GM18867 (cell line): Measurements from ENCODE around the gene PPP1R9A.

Experiments
- ATAC-seq: cut with Tn5 transposase; IDR thresholded peaks from one replicate; pipeline ENCODE4 v1.9.1; 2021; ENCODE audit warnings: mild to moderate bottlenecking, moderate library complexity; ENCODE audit not compliant: unreplicated experiment

Gene PPP1R9A

DNA sequence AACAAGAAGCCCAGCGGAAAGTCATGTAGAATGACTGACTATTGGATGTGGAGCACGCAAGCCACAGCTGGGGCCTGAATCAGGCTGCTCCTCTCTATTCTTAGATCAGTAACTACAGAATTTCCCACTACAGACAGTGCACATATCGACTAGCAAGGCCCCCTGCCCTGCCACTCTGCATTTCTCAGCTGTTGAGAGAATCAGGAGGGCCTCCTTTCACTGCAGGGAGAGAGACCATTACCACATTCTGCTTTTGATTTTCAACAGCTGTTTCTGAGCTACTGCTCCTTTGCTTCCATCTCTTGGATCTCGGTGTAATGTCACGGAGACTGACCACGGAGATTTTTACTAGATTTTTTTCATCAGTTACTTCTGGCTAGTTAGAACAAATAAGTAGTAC lies 343.2 kb downstream of the PPP1R9A start:
- no peak for ATAC-seq

DNA sequence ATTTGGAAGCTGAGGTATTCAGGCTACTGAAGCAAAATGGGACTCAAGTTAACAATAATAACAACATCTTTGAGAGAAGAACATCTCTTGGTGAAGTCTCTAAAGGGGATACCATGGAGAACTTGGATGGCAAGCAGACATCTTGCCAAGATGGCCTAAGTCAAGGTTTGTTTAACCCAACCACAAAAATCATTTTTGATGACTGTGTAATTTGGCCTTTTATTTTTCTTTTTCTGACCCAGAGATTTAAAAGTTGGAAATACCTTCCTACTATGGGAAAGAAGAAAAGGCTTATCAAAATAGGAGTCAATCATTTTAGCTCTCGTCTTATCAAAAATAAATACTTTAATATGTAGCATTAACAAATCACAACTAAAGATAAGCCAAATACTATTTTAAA lies 344.6 kb downstream of the PPP1R9A start:
- ATAC-seq: no peak

DNA sequence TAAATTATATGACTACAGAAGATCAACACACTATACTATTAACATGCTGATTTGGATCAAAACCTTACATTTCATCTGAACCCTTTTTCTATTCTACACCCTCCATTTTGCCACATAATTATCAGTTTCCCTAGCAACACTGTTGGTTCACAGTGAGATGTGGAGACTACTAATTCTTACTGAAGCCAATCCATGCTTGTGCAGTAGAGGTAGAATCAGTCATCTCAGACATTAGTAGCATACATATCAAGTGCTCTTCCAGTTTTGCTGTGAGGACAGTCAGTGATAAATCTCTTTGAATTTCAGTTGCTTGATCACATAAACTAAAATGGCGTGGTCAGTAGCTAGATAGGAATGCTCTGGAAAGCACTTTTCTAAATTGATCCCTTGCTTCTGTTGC lies 346.6 kb downstream of the PPP1R9A start:
- ATAC-seq: no peak

DNA sequence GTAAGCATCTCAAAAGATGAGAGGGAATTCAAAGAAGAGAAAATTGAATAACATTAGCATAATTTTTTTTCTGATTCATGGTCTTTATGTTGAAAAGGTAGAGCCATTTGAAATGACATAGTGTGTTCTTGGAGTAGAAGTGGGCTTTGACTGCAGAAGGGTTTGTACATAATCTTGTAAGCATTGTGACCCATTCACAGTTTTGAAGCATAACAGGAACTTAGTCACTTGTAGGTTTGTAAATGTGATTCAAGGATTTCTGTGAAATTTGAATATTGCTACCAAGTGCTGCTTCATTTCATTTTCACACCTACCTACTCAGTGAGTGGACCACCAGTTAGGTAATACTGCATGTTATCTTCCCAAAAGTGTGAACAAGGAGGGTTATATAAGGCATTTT lies 348.3 kb downstream of the PPP1R9A start:
- ATAC-seq: no peak

DNA sequence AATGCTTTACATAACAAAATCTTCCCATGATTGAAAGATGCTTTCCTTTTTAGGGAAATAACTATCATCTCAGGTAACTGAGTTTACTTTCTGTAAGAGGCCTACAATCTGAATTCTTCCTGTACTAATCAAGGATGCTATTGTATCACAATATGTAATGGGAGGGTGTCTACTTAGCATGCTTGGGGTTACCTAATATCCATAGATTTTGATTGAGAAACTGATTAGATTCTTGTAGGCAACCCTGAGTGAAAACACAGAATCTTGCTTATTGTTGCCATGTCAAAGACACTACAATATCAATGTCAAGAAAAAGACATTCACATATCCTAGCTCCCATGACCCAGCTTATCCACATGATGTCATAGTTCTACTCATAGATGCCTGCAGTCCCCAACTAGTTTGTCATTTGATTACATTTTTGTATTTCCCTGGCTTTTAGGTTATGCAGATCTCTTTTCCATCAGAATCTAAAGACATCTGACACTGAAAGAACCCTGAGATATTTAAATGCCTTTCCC lies 354.6 kb downstream of the PPP1R9A start:
- ATAC-seq: no peak

DNA sequence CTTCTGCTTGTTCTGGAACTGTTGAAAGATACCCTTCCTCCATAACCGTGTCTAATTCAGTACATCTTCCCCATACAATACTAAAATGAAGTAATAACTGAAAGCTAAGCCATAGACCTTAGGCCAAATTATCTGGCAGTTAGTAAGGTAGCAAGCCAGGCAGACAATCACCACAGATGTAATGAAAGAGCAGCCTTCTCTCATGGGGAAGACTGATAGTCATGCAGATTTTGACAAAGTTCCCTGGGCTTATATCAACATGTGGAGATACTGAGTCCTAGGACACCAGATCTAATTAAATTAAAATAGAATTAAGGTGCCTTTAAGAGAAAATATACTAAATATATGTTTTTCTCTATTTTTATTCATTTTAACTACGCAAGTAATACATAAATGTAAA lies 355.5 kb downstream of the PPP1R9A start:
- no peak for ATAC-seq

DNA sequence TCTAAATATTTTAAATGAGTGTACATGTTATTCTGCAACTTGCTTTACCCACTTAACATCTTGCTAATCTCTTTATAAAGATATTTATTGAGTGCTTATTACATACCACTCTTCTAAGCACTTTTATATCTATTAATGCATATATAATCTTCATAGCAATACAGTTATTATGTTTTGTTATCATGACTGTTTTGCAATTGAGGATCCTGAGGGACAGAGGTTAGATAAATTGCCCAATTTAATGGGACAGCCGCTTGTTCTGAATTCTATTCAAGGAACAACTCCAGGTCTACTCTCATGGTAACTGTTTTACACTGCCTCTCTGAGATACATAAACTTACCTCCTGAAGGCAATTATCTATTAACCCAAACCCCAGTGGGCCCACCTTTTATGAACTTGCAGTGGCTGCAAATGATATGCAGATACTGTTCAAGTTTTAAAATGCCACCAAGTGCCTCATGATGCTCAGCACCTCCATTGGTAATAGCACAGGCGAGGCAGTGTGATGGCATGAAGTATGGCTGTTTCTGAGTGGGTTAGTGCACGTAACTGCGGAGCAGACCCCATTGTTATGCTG lies 356.5 kb downstream of the PPP1R9A start:
- no peak for ATAC-seq

- no peak for ATAC-seq
These were observed 357.0 kb downstream of the PPP1R9A start for GRCh38 chr7:95264363-95264891.

DNA sequence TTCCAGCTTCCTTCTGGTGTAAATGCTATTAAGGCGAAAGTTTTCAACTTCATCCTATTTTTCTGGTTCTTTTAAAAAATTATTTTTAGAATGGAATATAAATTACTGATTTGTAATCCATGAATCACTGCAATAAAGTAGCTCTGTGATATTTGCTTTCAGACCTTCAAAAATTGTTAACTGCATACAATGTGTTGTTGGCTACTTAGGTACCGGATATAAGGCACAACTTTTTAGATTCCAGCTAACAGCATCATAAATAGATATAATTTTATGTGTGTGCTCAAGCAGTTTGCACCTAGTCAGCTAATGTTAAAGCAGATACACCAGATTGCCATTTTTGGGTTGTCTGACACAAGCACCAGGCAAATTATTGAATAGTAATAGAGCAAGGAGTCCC lies 358.2 kb downstream of the PPP1R9A start:
- ATAC-seq: no peak

DNA sequence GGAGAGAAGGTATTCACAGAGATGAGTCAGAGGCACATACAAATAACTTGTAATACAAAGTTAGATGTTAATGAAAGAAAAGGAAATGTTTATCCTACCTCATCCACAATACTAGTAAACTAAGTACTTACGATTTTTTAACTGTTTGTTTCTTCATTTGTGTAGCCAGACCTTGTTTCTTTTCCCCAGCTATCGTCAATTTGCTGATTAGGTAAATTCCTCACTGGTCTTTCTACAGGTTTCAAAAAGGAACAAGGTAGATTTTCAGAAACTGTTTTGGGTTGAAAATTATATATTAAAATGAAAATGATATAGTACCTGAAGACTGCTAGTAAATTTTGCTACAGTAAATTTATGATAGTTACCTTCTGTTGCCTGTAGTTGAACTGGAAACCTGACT lies 360.4 kb downstream of the PPP1R9A start:
- ATAC-seq: no peak

GRCh38 chr7:95269640-95270039 lies 362.2 kb downstream of the PPP1R9A start:
- no peak for ATAC-seq

DNA sequence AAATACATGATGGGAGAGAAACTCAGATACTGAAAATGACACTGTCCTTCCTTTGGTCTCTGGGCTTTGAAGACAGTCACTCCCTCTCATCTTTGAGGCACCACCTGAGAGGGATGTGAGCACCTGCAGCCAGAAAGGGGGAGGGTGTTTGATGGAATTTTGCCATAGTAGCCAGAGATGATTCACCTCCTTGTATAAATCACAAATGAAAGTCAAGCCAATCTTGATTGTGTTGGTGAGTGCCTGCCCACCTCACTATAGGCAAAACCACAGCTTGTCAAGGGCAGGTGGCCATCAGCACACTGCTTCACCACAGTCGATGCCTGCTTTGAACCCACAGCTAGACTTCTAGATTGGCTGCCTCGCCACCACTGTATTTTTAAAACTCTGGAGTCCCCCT lies 368.7 kb downstream of the PPP1R9A start:
- no peak for ATAC-seq

GRCh38 chr7:95279417-95279816 lies 372.0 kb downstream of the PPP1R9A start:
- ATAC-seq: no peak

GRCh38 chr7:95286096-95286495 lies 378.7 kb downstream of the PPP1R9A start:
- ATAC-seq: no peak

- ATAC-seq: no peak
These were observed 382.9 kb downstream of the PPP1R9A start for GRCh38 chr7:95290166-95290830.

DNA sequence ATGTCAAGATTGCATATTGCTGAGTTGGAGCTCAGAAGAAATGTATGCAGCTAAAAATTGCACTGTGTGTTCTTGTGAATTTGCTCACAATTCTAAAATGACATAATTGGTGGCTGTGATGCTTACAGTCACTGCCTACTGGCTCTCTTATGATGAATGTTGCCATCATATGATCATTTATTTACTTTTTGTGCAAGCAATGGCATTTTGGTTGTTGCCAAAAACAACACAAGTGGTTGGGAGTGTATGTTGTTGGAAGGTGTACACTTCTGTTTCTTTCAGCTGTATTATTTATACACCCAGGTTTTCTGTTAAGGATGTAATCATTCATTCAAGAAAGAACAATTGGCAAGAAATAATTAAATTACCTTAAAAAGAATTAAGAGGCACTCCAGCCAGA lies 388.0 kb downstream of the PPP1R9A start:
- ATAC-seq: no peak

GRCh38 chr7:95296456-95296855 lies 389.1 kb downstream of the PPP1R9A start:
- ATAC-seq: no peak

DNA sequence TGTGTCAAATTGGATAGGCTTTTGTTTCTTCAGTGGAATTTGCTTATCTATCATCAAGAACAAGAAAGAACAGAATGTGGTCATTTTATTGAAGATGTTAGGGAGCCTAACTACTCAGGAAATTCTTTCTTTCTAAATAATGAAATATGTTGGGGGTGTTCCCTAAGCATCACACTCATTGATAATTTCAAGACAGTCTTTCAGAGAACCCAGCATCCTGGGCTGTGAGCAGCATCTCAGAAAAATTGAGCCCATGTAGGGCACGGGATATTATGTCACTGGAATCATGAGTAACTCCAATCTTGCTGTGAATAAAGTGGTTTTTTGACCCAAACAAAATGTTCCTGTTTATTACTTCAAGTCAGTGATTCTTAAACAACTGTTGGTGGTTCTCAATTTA lies 389.6 kb downstream of the PPP1R9A start:
- ATAC-seq: no peak

- ATAC-seq: no peak
These were observed 390.7 kb downstream of the PPP1R9A start for GRCh38 chr7:95298091-95298490.

DNA sequence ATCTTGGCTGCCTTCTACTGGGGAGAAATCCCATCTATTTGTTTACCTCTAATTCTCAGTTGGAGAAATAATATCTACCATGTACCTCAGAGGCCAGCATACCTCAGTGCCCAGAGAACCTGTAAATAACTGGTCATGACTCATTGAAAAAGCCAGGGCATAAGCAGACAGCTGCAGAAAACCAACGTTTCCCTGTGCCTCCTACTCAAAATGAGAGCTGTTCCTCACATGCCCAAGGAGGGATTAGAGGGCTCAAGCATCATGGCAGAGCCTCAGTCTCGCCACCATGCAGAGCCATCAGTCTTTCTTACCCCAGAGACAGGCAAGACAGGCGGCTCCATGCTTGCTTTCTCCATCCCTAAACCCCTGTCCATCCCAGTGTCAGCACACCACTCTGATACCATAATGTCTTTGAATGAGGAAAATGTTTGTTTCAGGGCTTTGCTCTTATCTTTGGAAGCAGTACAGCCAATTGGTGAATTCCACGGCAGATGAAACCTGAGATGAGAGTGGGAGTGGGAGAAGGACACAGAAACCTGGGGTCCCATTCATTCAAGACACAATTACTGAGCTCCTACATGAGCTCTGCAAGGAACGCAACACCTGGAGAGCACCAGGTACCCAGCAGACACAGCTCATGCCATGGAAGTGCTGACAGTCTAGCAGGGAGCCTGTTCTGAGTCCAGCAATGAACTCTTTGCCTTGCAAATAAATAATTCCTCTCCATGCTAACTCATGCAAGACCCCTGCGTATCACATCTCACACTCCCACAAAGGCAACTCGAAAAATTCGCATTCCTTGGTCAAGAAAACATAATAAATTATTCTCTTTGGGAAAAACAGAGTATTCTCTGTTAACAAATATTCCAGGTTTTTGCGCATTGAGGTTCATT lies 395.9 kb downstream of the PPP1R9A start:
- no peak for ATAC-seq

- ATAC-seq: no peak
These were observed 397.6 kb downstream of the PPP1R9A start for GRCh38 chr7:95304990-95305389.

DNA sequence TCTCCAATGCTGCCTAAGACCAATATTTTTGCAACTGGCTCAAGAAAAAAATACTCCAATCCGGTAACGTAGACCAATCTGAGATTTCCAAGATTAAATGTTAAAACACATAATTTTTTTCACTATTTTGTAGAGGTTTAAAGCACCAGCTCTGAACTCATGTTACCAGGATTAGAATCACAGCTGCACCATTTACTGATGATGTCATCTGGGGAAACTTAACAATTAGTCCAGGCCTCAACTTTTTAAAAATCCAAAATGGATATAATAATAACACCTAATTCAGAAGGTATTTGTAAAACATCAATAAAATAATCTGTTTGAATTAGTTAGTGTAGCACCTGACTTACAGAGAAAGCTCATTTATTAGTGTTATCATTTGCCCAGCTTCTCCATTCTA lies 402.6 kb downstream of the PPP1R9A start:
- ATAC-seq: no peak
